Keratinocyte (primary cell): ENCODE data around the gene LZTR1.

Experiments
- CTCF ChIP-seq, 3 experiments: IDR thresholded peaks in 1 of 3; conservative IDR thresholded peaks in 1 of 3; optimal IDR thresholded peaks in 1 of 3; 2 replicates in 2 of 3; 3 replicates in 1 of 3; pipeline versions ENCODE3 to v1.5.1; 2011; ENCODE audit warnings: low read length in 3 of 3, mild to moderate bottlenecking in 3 of 3, moderate library complexity in 2 of 3, control low read depth in 1 of 3, inconsistent platforms in 1 of 3; ENCODE audit not compliant: insufficient read depth in 2 of 3; ENCODE audit errors: extremely low read depth in 1 of 3
- EZH2 ChIP-seq: IDR thresholded peaks from one replicate; pipeline ENCODE4 v1.6.1; 2012; ENCODE audit warnings: inconsistent platforms, mild to moderate bottlenecking, low read length, moderate library complexity

- TF ChIP-seq CTCF (optimal IDR thresholded peaks at IDR 0.05 in 1 of 3, IDR thresholded peaks at IDR 0.05 in 1 of 3, conservative IDR thresholded peaks at IDR 0.05 in 1 of 3; ENCODE audit: extremely low read depth in 1 of 3, insufficient read depth in 2 of 3, low read length in 3 of 3) (no peak), EZH2 (no peak)
These were observed 30.6 kb downstream of the LZTR1 start for GRCh38 chr22:21012446-21013407.
